HG03442 (cell line): Measurements from ENCODE around the gene PPOX.

ENCODE experiments used
- ATAC-seq: cut with Tn5 transposase; IDR thresholded peaks from one replicate; pipeline ENCODE4 v1.9.1; 2021; ENCODE audit warnings: mild to moderate bottlenecking, moderate library complexity; ENCODE audit not compliant: unreplicated experiment

Gene PPOX

DNA sequence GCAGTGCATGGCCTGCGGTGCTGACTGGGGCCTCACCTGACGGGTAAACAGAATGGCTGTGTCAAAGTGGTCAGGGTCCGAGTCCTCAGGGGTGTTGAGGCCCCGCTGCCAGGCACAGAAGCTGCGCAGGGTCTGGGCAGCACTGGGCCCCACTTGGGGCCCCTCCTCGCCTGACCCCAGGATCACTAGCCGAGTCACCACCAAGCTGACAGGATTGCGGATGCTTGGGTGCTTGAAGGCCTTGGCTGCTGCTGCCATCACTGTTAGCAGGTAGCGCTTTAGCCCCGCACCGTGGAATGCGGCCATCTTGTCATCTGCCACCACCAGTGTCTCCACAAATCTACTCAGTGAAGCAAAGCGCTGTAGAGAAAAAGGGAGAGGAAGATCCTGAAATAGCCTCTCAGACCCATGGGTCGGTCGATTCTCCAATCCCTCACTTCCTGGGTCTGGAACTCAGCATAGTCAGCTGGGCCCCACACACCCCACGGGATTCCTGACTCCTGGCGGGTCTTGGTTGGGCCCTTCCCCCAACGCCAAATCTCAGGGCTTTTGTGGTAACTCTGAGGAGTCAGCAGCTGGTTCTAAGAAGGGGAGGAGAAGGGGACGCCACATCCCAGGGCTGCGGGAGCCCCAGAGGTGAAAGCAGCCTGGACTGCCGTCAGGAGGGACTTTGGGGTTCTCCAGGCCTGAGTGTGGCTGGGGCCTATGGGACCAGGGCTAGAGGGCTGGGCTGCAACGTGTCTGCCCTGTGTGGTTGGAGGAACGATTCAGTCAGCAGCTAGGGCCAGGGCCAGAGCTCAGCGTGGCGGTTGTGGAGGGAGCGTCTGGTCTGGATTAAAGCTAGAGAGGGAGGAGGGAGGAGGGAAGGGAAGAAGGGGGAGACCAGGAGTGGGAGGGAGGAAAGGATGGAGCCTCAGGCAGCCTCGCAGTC, 30.6 kb downstream of the PPOX start:
- no peak for ATAC-seq

DNA sequence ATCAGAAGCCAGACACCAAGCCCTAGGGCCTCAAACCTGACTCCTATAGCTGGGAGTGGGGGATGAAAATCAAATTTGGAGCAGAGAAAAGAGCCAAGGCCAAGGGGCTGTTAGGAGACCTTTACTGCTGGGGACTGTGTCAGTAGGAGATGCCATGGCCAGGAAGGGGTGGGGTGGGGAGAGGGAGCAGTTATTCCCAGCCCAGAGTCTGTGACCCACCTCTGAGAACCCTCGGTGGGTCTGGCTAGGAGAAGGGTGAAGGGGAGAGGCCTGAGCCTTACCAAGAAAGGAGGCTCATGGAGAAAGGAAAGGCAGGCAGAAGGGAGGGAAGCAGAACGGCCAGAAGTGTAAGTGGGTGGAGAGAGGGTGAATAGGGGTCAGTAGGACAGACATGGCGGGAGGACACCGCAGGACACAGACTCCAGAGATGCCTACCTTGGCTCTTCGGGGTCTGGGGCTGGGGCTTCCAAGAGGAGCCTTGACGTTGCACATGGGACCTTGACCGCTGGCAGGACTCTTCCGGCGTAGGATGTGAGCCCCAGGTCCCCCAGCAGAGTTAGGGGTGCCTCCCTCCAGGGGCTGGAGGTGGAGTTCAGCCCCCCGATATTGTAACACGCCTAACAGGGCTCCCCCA, 31.5 kb downstream of the PPOX start:
- ATAC-seq, result no peak

DNA sequence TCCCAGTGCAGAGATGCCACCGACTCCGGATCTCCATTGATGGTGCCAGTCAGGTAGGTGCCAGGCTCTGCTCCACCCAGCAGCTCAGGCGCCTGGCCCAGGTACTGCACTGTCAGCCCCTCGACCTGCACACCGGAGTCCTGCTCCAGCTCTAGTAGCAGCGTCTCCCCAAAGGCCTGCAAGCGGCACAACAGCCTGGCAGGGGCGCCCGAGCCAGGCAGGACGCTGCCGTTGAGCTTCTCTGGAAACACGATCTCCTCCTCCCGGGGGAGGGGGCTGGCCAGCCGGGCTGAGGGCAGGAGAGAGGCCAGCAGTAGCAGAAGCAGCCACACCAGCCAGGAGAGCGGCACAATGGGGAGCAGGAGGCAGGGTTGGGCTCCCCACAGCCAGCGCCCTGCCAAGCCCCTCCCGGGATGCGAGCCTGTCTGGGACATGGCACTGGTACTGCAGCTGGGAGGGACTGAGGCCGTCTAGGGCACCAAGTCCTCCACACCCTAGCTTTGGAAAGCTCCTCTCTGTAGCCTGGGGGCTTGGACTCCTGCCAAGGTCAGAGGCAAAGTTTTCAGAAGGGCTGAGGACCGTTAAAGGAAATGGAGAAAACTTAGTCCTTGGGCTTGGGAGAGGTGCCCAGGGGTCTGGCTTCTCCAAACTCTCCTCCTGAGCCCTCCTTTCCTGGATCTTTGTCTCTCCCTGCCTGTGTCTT, 32.1 kb downstream of the PPOX start:
- ATAC-seq, result no peak

DNA sequence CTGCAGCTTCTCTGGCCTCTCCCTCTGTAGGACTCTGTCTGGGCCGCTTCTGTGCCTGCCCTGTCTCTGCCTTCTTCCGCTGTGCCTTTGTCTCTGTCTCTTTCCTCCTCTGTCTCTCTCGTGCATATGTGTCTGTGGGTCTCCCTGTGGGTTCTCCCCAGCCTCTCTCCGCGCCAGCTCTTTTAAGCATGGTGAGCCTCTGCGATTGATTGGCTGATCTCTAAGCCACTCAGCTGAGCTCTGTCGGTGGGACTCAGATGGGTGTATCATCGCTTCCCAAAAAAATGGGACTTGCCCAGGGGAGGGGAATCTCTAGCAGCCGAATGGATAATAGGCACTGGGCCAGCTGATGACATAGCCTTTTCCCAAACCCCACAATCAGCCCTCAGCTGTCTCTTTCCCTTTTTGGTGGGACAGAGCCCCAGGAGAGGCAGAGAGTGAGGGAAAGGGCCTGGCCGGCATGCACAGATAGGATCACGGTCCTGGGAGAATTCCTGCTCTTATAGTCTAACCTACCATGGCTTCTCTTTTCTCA, 32.7 kb downstream of the PPOX start, which contains the start of gene ADAMTS4:
Gene ADAMTS4, minus strand, starts transcription at position 158 of the 535 bp plus-strand sequence. CDS start 427 bp downstream, outside the sequence.
- ATAC-seq, result no peak

DNA sequence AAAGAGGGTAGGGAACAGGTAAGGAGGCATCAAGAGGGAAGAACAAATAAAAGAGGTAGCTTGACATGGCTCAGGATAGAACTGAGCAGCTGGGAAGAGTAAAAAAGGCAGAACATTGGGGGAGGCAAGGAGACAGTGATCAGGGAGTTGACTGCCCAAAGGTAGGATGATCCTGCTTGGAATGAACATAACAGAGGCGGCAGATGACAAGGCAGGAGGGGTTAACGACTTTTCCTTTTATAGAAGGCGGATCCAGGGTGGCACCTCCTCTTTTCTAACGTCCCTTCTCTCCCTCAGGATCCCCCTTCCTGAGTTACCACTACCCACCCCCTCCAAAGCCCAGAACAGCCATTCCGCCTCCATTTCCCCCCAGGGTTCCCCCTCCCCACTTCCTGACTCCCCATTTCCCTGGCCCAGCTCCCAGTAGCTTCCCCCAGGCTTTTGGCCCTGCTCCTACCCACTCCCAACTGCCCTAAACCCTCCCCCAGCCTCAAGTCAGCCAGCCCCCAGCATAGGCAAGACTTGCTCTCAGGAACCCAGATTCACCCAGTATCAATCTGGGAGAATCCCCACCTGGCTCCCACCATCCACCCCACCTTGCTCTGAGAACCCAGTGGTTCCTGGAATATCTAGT, 33.4 kb downstream of the PPOX start:
- ATAC-seq, result no peak

DNA sequence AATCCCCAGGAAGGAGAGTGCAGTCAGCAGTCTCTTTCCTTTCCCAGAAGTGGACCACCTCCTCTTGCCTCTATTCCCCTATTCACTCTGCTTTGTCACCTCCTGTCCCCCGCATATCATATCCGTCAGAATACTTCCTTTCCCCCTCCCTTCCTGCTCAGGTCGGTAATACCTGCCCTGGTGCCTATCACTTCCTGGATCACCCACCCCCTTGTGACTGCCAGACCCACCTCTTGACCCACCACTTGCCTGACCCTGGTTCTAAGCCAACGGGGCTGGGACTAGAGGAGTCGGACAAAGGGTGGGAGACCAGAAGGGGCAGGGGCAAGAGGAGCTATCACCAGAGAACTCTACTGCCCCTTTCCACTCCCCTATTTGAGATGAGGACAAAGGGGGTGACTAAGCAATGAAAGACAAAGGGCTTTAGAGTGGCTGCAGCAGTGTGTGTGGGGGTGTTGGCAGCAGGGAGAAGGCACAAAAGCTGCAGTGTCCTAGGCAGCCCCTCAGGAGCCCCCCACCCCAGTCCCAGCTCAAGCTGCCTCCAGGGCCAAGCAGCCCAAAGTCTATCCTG, 34.3 kb downstream of the PPOX start:
- ATAC-seq, result no peak

DNA sequence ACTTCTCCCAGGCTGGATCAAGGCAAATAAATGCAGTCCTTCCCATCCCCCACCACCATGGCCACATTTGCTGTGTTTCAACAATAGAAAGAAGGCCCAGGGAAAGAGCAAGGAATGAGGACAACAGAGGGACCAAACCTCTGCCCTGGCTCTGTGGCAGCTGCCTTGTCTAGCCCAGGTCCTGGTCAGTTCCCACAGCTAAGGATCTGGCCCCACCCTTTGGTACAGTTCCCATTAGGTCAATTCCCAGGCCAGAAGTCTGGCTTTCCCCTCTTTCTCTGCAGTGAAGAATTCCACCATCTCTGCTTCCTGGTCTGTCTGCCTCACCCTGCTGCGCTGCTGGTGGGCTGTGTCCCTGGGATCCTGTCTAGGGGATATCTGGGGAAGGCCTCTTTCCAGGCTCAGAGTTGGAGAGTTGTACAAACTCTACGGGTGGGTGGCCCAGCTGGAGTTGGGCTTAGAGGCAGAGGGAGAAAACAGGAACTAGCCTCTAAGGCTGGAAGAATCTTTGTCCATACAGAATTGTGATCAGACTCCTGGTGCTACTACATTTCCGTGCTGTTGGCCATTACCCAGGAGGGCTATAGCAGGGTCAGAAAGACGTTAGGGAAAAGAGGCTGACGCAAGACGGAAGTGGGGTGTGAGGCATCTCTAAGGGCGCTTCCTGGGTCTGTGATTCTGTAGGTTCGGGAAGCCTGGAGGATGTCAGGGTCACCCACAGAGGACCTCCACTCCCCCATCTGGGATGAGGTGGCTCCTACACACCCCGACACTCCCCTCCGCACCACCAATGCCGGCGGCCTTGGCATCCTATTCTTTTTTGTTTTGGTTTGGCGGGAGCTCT, 35.0 kb downstream of the PPOX start:
- no peak for ATAC-seq

DNA sequence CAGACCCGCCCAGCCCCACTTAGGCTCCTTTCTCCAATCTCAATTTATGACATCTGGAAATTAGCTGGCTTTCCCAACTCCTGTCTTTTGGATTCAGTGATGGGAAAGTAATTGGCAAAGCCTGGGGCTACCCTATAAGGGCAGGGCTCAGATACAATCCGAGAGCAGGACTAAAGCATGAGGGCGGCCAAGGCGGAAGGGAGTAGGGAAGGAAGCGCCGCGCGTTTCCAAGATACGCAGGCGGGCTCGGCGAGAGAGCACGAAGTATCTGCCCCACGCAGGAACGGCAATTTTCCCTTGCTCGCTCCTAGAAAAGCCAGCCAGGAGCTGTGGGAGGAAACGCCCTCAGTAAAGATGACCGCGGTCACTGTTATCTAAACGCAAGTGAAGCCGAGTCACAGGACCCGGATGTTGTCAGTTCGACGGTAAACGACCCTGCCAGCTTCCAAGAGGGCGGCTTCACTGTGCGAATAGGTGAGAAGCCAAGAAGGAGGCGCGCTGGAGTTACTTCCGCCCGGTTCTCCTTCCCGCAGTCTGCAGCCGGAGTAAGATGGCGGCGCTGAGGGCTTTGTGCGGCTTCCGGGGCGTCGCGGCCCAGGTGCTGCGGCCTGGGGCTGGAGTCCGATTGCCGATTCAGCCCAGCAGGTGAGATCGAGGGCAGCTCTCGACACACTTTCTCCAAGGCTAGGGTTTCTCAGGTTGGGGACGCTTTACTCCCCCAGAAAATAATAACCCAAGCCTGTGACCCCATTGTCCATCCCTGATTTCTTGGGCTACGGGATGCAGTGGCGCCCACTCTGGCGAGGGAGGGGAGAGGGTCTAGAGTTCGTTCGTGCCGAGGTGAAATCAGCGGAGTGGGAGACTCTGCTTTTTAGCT, 35.8 kb downstream of the PPOX start, which contains the start of gene NDUFS2:
Gene NDUFS2, plus strand, starts transcription at position 532 of the 877 bp plus-strand sequence. Its CDS starts 19 bp downstream, at position 551.
- ATAC-seq, result peak; percentile 94

DNA sequence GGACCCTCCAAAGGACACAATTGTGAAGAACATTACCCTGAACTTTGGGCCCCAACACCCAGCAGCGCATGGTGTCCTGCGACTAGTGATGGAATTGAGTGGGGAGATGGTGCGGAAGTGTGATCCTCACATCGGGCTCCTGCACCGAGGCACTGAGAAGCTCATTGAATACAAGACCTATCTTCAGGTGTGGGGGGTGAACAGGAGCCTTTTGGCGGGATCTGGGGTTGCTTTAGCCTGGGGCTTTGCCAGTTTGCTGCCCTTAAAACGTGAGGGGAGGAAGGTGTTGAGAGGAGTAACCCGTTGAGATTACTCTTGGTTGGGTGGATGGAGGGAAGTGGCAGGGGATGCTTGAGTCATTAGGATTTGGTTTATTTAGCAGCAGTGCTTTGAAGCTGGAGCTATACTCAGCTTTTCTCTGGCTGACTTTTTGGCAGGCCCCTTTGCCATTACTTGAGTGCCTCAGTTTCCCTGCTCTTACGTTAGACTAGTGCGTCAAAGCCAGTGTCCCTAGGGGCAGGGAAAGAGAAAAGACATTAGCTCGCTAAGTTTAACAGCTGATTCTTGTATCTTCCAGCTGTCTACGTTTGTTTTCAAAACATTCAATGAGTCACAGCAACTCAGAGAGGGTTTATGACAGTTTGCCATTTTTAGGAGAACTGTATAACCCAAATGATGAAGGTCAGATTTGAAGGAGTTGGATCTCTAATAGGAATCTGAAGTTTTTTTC, 40.4 kb downstream of the PPOX start:
- no peak for ATAC-seq

DNA sequence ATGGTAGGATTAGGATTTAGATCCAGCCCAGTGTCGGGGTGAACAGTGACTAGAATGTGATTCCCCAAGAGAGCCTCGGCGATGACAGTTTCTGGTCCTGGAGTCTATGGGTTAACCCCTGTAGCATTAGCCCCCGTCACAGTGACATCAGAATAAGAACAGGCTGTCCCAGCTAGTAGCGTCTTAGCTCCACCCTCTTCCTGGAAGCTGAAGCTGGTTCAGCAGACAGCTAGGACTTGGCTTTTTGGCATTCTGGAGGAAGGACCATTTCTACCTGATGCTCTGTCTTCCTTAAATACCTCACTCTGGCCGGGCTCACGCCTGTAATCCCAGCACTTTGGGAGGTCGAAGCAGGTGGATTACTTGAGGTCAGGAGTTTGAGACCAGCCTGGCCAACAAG, 40.9 kb downstream of the PPOX start:
- no peak for ATAC-seq

DNA sequence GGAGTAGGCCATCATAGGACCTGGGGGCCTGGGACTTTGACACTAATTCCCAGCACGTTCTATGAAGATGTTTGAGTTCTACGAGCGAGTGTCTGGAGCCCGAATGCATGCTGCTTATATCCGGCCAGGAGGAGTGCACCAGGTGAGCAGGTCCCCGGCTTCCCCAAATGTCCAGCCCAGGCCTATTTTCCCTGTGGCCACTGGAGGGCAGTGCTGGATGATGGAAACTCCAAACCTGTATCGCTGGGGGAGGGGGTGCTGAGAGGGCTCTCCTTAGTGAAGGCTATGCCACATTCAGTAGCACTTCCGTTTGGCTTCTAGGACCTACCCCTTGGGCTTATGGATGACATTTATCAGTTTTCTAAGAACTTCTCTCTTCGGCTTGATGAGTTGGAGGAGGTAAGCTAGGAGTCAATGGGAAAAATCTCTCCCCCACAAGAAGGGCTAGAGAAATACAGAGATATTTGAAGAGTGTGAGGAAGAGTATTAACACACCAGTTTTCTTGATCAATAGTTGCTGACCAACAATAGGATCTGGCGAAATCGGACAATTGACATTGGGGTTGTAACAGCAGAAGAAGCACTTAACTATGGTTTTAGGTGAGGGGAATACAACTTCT, 43.7 kb downstream of the PPOX start:
- ATAC-seq, result no peak

DNA sequence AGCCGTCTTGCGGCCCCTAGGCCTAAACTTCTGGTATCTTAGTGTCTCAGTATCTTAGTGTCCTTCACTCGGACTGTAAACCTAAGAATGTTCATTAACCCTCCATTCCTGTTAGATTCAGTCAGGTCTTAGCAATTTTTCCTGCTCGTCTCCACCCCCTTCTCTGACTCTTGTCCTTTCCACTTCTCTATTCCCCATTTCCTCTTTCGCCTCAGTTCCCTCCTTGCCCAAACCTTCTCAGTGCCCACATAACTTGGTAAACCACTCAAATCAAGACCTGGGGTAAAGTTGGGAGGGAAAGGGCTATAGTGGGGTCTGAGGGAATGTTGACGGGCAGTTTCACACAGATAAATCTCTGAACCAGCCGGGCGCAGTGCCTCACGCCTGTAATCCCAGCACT, 48.1 kb downstream of the PPOX start:
- no peak for ATAC-seq

DNA sequence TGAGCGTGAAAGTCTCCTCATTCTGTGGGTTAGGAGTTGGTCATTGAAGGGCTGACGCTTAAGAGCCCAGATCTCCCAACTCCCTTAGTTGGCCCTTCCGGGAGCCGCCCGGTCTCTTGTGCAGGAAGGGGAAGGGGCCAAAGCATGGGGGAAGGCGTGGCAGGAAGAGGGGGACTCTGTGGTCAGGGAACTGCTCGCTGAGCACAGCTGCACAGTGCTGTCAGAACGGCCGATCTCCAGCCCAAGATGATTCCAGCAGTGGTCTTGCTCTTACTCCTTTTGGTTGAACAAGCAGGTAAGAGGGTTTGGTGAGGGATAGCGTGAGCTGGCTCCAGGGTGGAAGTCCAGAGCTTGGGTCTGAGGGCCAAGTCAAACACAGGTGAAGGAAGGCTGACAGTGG, 48.9 kb downstream of the PPOX start, which contains the start of gene FCER1G:
Gene FCER1G, plus strand, starts transcription at position 220 of the 400 bp plus-strand sequence. Its CDS starts 27 bp downstream, at position 247.
- no peak for ATAC-seq

DNA sequence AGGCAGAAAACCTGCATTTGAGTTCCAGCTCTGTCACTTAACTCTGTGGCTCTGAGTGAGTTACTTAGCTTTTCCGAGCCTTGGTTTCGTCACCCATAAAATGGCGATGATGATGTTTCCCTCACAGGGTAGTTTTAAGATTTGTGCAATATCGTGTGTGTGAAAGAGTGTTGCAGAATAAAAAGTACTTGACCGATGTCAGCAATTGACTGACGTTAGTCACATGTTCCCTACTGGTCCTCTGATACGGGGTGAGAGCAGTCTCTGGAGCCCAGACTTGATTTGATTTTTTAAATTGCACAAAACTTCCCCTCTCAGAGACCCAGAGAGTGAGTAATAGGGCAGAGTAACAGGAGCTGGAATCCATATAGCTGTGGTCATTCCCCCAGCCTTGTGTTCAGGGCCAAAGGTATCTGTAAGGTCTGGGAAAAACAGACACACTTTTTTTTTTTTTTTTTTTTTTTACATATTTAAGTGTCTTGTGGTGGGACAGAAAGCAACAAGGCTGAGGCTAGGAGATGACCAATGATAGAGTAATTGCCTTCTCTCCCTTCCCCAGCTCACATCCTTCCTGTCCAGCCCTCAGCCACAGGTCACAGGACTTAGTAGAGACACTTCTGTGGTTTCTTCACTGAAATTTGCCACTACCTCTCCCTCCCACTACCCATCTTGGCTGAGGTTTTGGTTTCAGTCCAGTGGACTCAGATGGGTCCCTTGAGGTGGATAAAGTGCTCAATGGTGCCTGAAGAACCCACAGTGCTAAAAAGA, 50.9 kb downstream of the PPOX start:
- ATAC-seq, result peak; percentile 83

DNA sequence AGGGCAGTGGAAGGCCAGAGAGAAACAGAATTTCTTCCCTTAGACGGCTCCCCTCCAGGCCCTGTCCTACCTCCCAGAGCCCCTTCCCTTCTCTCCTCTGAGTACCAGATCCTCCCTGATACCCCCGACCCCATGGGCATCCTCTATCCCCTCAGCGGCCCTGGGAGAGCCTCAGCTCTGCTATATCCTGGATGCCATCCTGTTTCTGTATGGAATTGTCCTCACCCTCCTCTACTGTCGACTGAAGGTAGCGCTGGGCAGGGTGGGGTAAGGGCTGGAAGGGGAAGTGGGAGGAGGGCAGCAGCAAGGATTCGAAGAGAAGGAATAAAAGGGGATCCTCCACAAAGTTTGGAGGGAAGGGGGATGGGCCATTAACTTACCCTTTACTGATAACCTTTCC, 51.6 kb downstream of the PPOX start:
- no peak for ATAC-seq

DNA sequence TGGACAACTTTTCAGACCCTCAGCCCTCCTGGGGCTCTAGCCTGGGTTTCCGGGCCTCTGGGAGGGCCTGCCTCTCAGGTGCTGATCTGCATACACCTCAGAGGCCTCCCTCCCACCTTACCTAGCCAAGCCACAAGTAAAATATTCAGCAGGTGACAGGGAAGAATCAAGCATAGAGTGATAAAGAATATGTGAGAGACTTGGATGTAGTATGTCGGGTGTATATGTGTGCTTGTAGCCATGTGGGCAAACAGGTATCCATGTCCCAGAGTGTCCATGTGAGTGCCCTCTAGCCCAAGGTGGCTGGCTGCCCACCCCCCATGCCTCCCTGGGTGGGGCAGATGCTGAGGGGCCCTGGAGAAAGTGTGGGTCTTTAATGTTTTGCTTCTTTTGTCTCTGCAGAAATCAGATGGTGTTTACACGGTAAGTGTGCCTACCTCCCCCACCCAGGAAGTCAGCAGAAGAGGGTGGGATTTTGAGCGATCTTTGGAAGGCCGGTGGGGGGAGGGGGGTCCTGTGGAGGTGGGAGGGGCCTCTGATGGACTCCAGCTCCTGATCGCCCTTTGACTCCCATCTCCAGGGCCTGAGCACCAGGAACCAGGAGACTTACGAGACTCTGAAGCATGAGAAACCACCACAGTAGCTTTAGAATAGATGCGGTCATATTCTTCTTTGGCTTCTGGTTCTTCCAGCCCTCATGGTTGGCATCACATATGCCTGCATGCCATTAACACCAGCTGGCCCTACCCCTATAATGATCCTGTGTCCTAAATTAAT, 52.3 kb downstream of the PPOX start:
- ATAC-seq, result no peak
